ENCODE measurements around the gene NAB2. TPM values are rescaled to one million over a fixed set of nuclear protein-coding genes. Genes with fewer than 3 reads are reported as not detected.

NAB2 gene
- total and polyA plus RNA-seq, 10 of the 15 experiments (the other 5 are each of a cell fraction or from before 2014, with no cell fraction given), result 0.35 to 35.2 (median 15.3) TPM

DNA sequence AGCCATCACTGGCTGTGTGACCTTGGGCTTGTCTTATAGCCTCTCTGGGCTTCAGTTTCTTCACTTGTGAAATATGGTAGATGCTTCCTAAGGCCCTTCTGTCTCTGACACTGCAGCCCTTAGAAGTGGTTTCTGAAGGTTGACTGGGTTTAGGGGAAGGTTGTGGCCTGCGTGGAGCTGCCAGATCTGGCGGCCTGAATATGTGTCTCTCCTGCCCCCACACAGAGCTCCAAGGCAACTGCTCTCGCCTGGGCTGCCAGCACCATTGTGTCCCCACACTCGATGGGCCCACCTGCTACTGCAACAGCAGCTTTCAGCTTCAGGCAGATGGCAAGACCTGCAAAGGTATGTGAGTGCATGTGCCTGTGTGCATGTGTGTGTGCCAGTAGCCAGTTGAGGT, 54.5 kb downstream of the NAB2 start:
- DNase-seq (ENCODE audit: low read depth, low spot score) (no peak), ATAC-seq (no peak), FAIRE-seq (no peak)
- Histone ChIP-seq H3K27me3 (replicated peaks in 1 of 2; ENCODE audit: control insufficient read depth in 2 of 2, insufficient read depth in 2 of 2, low read length in 1 of 2) (peaks cover 0 to 3% of the 10 kb centered on the region in 2 experiments; a peak in 2 of 4 replicates), H3K4me3 (no peak overlapping the region), H3K4me2 (ENCODE audit: control insufficient read depth, insufficient read depth) (no peak overlapping the region), H2AFZ (ENCODE audit: control insufficient read depth, low read depth, low read length) (no peak overlapping the region), H3K79me2 (ENCODE audit: control insufficient read depth, insufficient read depth, low read length) (no peaks in the 10 kb centered on the region), H4K20me1 (ENCODE audit: control insufficient read depth, insufficient read depth) (no peaks in the 10 kb centered on the region), H3K9ac (ENCODE audit: control insufficient read depth, insufficient read depth, low read length) (no peak overlapping the region), H3K27ac (ENCODE audit: control insufficient read depth, insufficient read depth) (no peak overlapping the region), H3K9me3 (replicated peaks; ENCODE audit: control insufficient read depth, insufficient read depth, low read length) (no peaks in the 10 kb centered on the region), H3K36me3 (ENCODE audit: control insufficient read depth in 2 of 2, insufficient read depth in 2 of 2, low read length in 1 of 2) (no peaks in the 10 kb centered on the region), H3K4me1 (ENCODE audit: control insufficient read depth, insufficient read depth, low read length) (no peaks in the 10 kb centered on the region)
- BruUV-seq (replicated peaks), result no TSS peak
- TF ChIP-seq MEF2B (IDR thresholded peaks at IDR 0.05; ENCODE audit: partially characterized antibody, poor library complexity, severe bottlenecking) (no peak), NFXL1 (IDR thresholded peaks at IDR 0.05; ENCODE audit: borderline replicate concordance) (no peak), MYB (IDR thresholded peaks at IDR 0.05; ENCODE audit: borderline replicate concordance, low read depth, low read length) (no peak), HDAC2 (IDR thresholded peaks at IDR 0.05) (no peak), ZZZ3 (IDR thresholded peaks at IDR 0.05; ENCODE audit: control insufficient read depth, insufficient read length, low read depth) (no peak), SUZ12 (IDR thresholded peaks at IDR 0.05; ENCODE audit: unreplicated experiment) (no peak), IKZF1 (conservative IDR thresholded peaks at IDR 0.05) (no peak), FOXK2 (IDR thresholded peaks at IDR 0.05) (no peak), YY1 (IDR thresholded peaks at IDR 0.05; ENCODE audit: low read depth, low read length) (no peak), GATAD2B (conservative IDR thresholded peaks at IDR 0.05; ENCODE audit: low read depth) (no peak)
- TF ChIP-seq, protein P1, sequence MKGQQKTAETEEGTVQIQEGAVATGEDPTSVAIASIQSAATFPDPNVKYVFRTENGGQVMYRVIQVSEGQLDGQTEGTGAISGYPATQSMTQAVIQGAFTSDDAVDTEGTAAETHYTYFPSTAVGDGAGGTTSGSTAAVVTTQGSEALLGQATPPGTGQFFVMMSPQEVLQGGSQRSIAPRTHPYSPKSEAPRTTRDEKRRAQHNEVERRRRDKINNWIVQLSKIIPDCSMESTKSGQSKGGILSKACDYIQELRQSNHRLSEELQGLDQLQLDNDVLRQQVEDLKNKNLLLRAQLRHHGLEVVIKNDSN (IDR thresholded peaks at IDR 0.05; ENCODE audit: borderline replicate concordance, extremely low read length, insufficient read depth, low read depth, low read length), result no peak
- TF ChIP-seq, protein P2, sequence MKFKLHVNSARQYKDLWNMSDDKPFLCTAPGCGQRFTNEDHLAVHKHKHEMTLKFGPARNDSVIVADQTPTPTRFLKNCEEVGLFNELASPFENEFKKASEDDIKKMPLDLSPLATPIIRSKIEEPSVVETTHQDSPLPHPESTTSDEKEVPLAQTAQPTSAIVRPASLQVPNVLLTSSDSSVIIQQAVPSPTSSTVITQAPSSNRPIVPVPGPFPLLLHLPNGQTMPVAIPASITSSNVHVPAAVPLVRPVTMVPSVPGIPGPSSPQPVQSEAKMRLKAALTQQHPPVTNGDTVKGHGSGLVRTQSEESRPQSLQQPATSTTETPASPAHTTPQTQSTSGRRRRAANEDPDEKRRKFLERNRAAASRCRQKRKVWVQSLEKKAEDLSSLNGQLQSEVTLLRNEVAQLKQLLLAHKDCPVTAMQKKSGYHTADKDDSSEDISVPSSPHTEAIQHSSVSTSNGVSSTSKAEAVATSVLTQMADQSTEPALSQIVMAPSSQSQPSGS (IDR thresholded peaks at IDR 0.05; ENCODE audit: low read length), result no peak
- intact Hi-C loops (cut with micrococcal nuclease; ENCODE audit: unreplicated experiment), result no loop called here
- in situ Hi-C loops (cut with MboI), result no loop called here
- RAD21 ChIA-PET (ENCODE audit: unreplicated experiment), result no interaction called here
- POLR2A ChIA-PET, result no interaction called here
- WGBS (ENCODE audit: insufficient coverage, insufficient replicate concordance, low lambda C conversion rate, missing lambda C conversion rate), result 35% methylated on average over 4 of the region's 4 CpGs
- SMC1A ChIA-PET (ENCODE audit: uncharacterized antibody, unreplicated experiment), result no interaction called here
- CTCF ChIA-PET, result interaction anchor here (2.9 kb wide), 1 partner anchor 19 kb away, joined by 13 read pairs; no protein-coding TSS in a partner anchor

Other genes with a start within 250 kb of the NAB2 start
Only the 7 nearest of the 12 such genes appear.
- gene ZBTB39, start 82.6 kb upstream of the NAB2 start, total RNA-seq (2014; rRNA removed), result 5.0 and 5.3 TPM in 2 replicates
- gene ZBTB39, start 82.6 kb upstream of the NAB2 start, total RNA-seq (2014; rRNA removed; fragmentation: Illumina TruSeq; extraction: Trizol), result 4.0 and 4.1 TPM in 2 replicates
- gene ZBTB39, start 82.6 kb upstream of the NAB2 start, total RNA-seq (2021), result 5.6 and 6.0 TPM in 2 replicates
- gene ZBTB39, start 82.6 kb upstream of the NAB2 start, polyA plus RNA-seq (2011; rRNA removed), result 5.2 and 6.8 TPM in 2 replicates
- gene ZBTB39, start 82.6 kb upstream of the NAB2 start, polyA plus RNA-seq (2014; fragmentation: Illumina TruSeq; extraction: Trizol), result 4.7 and 4.8 TPM in 2 replicates
- gene ZBTB39, start 82.6 kb upstream of the NAB2 start, polyA plus RNA-seq (2014; fragmentation: Nextera tagmentation; extraction: Ambion mirVana), result under 1 TPM; 0.88 to 0.93 TPM
- gene ZBTB39, start 82.6 kb upstream of the NAB2 start, polyA plus RNA-seq (2014; rRNA removed), result 4.2 and 4.4 TPM in 2 replicates
- 1 to 10 TPM; 3.0 to 4.4 TPM for gene ZBTB39, start 82.6 kb upstream of the NAB2 start, polyA plus RNA-seq (2016; fragmentation: Nextera tagmentation; extraction: Ambion mirVana)
- gene TAC3, start 72.6 kb upstream of the NAB2 start, total RNA-seq (2014; rRNA removed), result not detected in 2 replicates
- gene TAC3, start 72.6 kb upstream of the NAB2 start, total RNA-seq (2014; rRNA removed; fragmentation: Illumina TruSeq; extraction: Trizol), result not detected in 2 replicates
- not detected in 2 replicates for gene TAC3, start 72.6 kb upstream of the NAB2 start, total RNA-seq (2021)
- 0.11 and 0.13 TPM in 2 replicates for gene TAC3, start 72.6 kb upstream of the NAB2 start, polyA plus RNA-seq (2011; rRNA removed)
- gene TAC3, start 72.6 kb upstream of the NAB2 start, polyA plus RNA-seq (2014; fragmentation: Illumina TruSeq; extraction: Trizol), result not detected in 2 replicates
- gene TAC3, start 72.6 kb upstream of the NAB2 start, polyA plus RNA-seq (2014; fragmentation: Nextera tagmentation; extraction: Ambion mirVana), result under 1 TPM; 0.13 to 0.18 TPM
- not detected in 2 replicates for gene TAC3, start 72.6 kb upstream of the NAB2 start, polyA plus RNA-seq (2014; rRNA removed)
- gene TAC3, start 72.6 kb upstream of the NAB2 start, polyA plus RNA-seq (2016; fragmentation: Nextera tagmentation; extraction: Ambion mirVana), result not detected
- gene MYO1A, start 39.0 kb upstream of the NAB2 start, total RNA-seq (2014; rRNA removed), result 0.05 TPM in 1 of 2 replicates, not detected in the other
- 0.13 and 0.14 TPM in 2 replicates for gene MYO1A, start 39.0 kb upstream of the NAB2 start, total RNA-seq (2014; rRNA removed; fragmentation: Illumina TruSeq; extraction: Trizol)
- gene MYO1A, start 39.0 kb upstream of the NAB2 start, total RNA-seq (2021), result 0.08 and 0.10 TPM in 2 replicates
- gene MYO1A, start 39.0 kb upstream of the NAB2 start, polyA plus RNA-seq (2011; rRNA removed), result 0.16 and 0.23 TPM in 2 replicates
- 0.16 TPM in 1 of 2 replicates, not detected in the other for gene MYO1A, start 39.0 kb upstream of the NAB2 start, polyA plus RNA-seq (2014; fragmentation: Illumina TruSeq; extraction: Trizol)
- under 1 TPM in 1 of 2 experiments, not detected in 1; 0.05 TPM for gene MYO1A, start 39.0 kb upstream of the NAB2 start, polyA plus RNA-seq (2014; fragmentation: Nextera tagmentation; extraction: Ambion mirVana)
- 0.01 and 0.15 TPM in 2 replicates for gene MYO1A, start 39.0 kb upstream of the NAB2 start, polyA plus RNA-seq (2014; rRNA removed)
- under 1 TPM; 0.27 to 0.34 TPM for gene MYO1A, start 39.0 kb upstream of the NAB2 start, polyA plus RNA-seq (2016; fragmentation: Nextera tagmentation; extraction: Ambion mirVana)
- 19.7 and 22.6 TPM in 2 replicates for gene NEMP1, start 10.3 kb upstream of the NAB2 start, total RNA-seq (2014; rRNA removed)
- gene NEMP1, start 10.3 kb upstream of the NAB2 start, total RNA-seq (2014; rRNA removed; fragmentation: Illumina TruSeq; extraction: Trizol), result 17.7 and 19.7 TPM in 2 replicates
- gene NEMP1, start 10.3 kb upstream of the NAB2 start, total RNA-seq (2021), result 20.7 and 20.8 TPM in 2 replicates
- 45.9 and 61.7 TPM in 2 replicates for gene NEMP1, start 10.3 kb upstream of the NAB2 start, polyA plus RNA-seq (2011; rRNA removed)
- 24.9 and 30.5 TPM in 2 replicates for gene NEMP1, start 10.3 kb upstream of the NAB2 start, polyA plus RNA-seq (2014; fragmentation: Illumina TruSeq; extraction: Trizol)
- gene NEMP1, start 10.3 kb upstream of the NAB2 start, polyA plus RNA-seq (2014; fragmentation: Nextera tagmentation; extraction: Ambion mirVana), result 1 to 10 TPM; 4.0 to 4.7 TPM
- 17.8 and 20.6 TPM in 2 replicates for gene NEMP1, start 10.3 kb upstream of the NAB2 start, polyA plus RNA-seq (2014; rRNA removed)
- 10 to 100 TPM; 18.2 to 20.0 TPM for gene NEMP1, start 10.3 kb upstream of the NAB2 start, polyA plus RNA-seq (2016; fragmentation: Nextera tagmentation; extraction: Ambion mirVana)
- gene STAT6, start 22.2 kb downstream of the NAB2 start, total RNA-seq (2014; rRNA removed), result 100 and 101 TPM in 2 replicates
- 79.0 and 79.9 TPM in 2 replicates for gene STAT6, start 22.2 kb downstream of the NAB2 start, total RNA-seq (2014; rRNA removed; fragmentation: Illumina TruSeq; extraction: Trizol)
- gene STAT6, start 22.2 kb downstream of the NAB2 start, total RNA-seq (2021), result 146 and 163 TPM in 2 replicates
- 107 and 176 TPM in 2 replicates for gene STAT6, start 22.2 kb downstream of the NAB2 start, polyA plus RNA-seq (2011; rRNA removed)
- 161 and 168 TPM in 2 replicates for gene STAT6, start 22.2 kb downstream of the NAB2 start, polyA plus RNA-seq (2014; fragmentation: Illumina TruSeq; extraction: Trizol)
- 10 to 100 TPM; 14.2 to 17.3 TPM for gene STAT6, start 22.2 kb downstream of the NAB2 start, polyA plus RNA-seq (2014; fragmentation: Nextera tagmentation; extraction: Ambion mirVana)
- 153 and 157 TPM in 2 replicates for gene STAT6, start 22.2 kb downstream of the NAB2 start, polyA plus RNA-seq (2014; rRNA removed)
- 10 to 100 TPM; 61.0 to 63.3 TPM for gene STAT6, start 22.2 kb downstream of the NAB2 start, polyA plus RNA-seq (2016; fragmentation: Nextera tagmentation; extraction: Ambion mirVana)
- under 0.01 and 0.05 TPM in 2 replicates for gene LRP1, start 39.4 kb downstream of the NAB2 start, total RNA-seq (2014; rRNA removed)
- gene LRP1, start 39.4 kb downstream of the NAB2 start, total RNA-seq (2014; rRNA removed; fragmentation: Illumina TruSeq; extraction: Trizol), result 0.05 and 0.18 TPM in 2 replicates
- gene LRP1, start 39.4 kb downstream of the NAB2 start, total RNA-seq (2021), result 0.93 and 1.1 TPM in 2 replicates
- gene LRP1, start 39.4 kb downstream of the NAB2 start, polyA plus RNA-seq (2011; rRNA removed), result 0.24 TPM in 2 replicates
- 0.03 and 0.07 TPM in 2 replicates for gene LRP1, start 39.4 kb downstream of the NAB2 start, polyA plus RNA-seq (2014; fragmentation: Illumina TruSeq; extraction: Trizol)
- not detected for gene LRP1, start 39.4 kb downstream of the NAB2 start, polyA plus RNA-seq (2014; fragmentation: Nextera tagmentation; extraction: Ambion mirVana)
- 0.09 and 0.29 TPM in 2 replicates for gene LRP1, start 39.4 kb downstream of the NAB2 start, polyA plus RNA-seq (2014; rRNA removed)
- under 1 TPM; 0.23 to 0.28 TPM for gene LRP1, start 39.4 kb downstream of the NAB2 start, polyA plus RNA-seq (2016; fragmentation: Nextera tagmentation; extraction: Ambion mirVana)
- not detected in 2 replicates for gene LRP1-AS, start 58.5 kb downstream of the NAB2 start, total RNA-seq (2014; rRNA removed)
- gene LRP1-AS, start 58.5 kb downstream of the NAB2 start, total RNA-seq (2014; rRNA removed; fragmentation: Illumina TruSeq; extraction: Trizol), result not detected in 2 replicates
- gene LRP1-AS, start 58.5 kb downstream of the NAB2 start, total RNA-seq (2021), result not detected in 2 replicates
- not detected in 2 replicates for gene LRP1-AS, start 58.5 kb downstream of the NAB2 start, polyA plus RNA-seq (2011; rRNA removed)
- not detected in 2 replicates for gene LRP1-AS, start 58.5 kb downstream of the NAB2 start, polyA plus RNA-seq (2014; fragmentation: Illumina TruSeq; extraction: Trizol)
- not detected for gene LRP1-AS, start 58.5 kb downstream of the NAB2 start, polyA plus RNA-seq (2014; fragmentation: Nextera tagmentation; extraction: Ambion mirVana)
- gene LRP1-AS, start 58.5 kb downstream of the NAB2 start, polyA plus RNA-seq (2014; rRNA removed), result not detected in 2 replicates
- gene LRP1-AS, start 58.5 kb downstream of the NAB2 start, polyA plus RNA-seq (2016; fragmentation: Nextera tagmentation; extraction: Ambion mirVana), result not detected